CD4-positive, alpha-beta T cell (primary cell): ENCODE data around the gene KNOP1. TPM values are rescaled to one million over a fixed set of nuclear protein-coding genes. Genes with fewer than 3 reads are reported as not detected.

Source experiments
- ATAC-seq: fragments of 200-7000 bp; cut with Tn5 transposase; one replicate; pipeline ENCODE4 v1.10.0; 2022; ENCODE audit warnings: mild to moderate bottlenecking; ENCODE audit not compliant: poor library complexity
- CTCF ChIA-PET: fragments of 350-600 bp; sonication (Branson Sonifier 250); formaldehyde crosslinking; loops from one replicate; lab custom pipeline; 2021; ENCODE audit warnings: antibody characterized with exemption, inconsistent platforms; lab: Charles Lee
- POLR2A ChIA-PET: fragments of 350-600 bp; sonication (Branson Sonifier 250); formaldehyde crosslinking; loops from one replicate; lab custom pipeline; 2021; ENCODE audit warnings: antibody characterized with exemption, inconsistent platforms; lab: Charles Lee
- DNase-seq, 14 experiments: peaks; one replicate each; pipeline ENCODE4 v3.0.0-alpha.2; 2013 to 2020; ENCODE audit warnings: mixed read lengths in 2 of 14
- H3K27ac ChIP-seq, 2 donors: one replicate each; pipeline versions ENCODE4 v1.5.1 to v1.7.0; 2013; ENCODE audit warnings: low read length in 2 of 2, low read depth in 1 of 2, mild to moderate bottlenecking in 1 of 2
- H3K27me3 ChIP-seq, 2 experiments: 1 replicate in 1 of 2; 2 replicates in 1 of 2; pipeline versions ENCODE4 v1.6.1 to v1.7.0; 2013; ENCODE audit warnings: low read length in 2 of 2, control low read depth in 1 of 2, mild to moderate bottlenecking in 1 of 2, moderate library complexity in 1 of 2; ENCODE audit not compliant: insufficient read depth in 2 of 2, control insufficient read depth in 1 of 2
- H3K36me3 ChIP-seq: one replicate; pipeline ENCODE4 v1.6.1; 2013; ENCODE audit warnings: low read length, control low read depth; ENCODE audit not compliant: insufficient read depth
- H3K4me1 ChIP-seq: one replicate; pipeline ENCODE4 v1.6.1; 2013; ENCODE audit warnings: low read length, control low read depth; ENCODE audit not compliant: insufficient read depth
- H3K4me3 ChIP-seq: one replicate; pipeline ENCODE4 v1.5.1; 2013; ENCODE audit warnings: mild to moderate bottlenecking, low read length, moderate library complexity
- H3K9me3 ChIP-seq, 2 experiments: 1 replicate in 1 of 2; 2 replicates in 1 of 2; pipeline versions ENCODE4 v1.6.1 to v1.7.0; 2013; ENCODE audit warnings: low read length in 2 of 2, mild to moderate bottlenecking in 2 of 2, control low read depth in 1 of 2, moderate library complexity in 1 of 2; ENCODE audit not compliant: control insufficient read depth in 1 of 2, insufficient read depth in 1 of 2
- H3K27ac Mint-ChIP-seq: one replicate; pipeline ENCODE4 v1.8.0; 2020; ENCODE audit warnings: mixed read lengths
- H3K27me3 Mint-ChIP-seq: one replicate; pipeline ENCODE4 v1.8.0; 2021; ENCODE audit warnings: mixed read lengths
- H3K36me3 Mint-ChIP-seq: one replicate; pipeline ENCODE4 v1.8.0; 2021; ENCODE audit warnings: low read depth, mixed read lengths
- H3K4me1 Mint-ChIP-seq: one replicate; pipeline ENCODE4 v1.8.0; 2021; ENCODE audit warnings: low read depth, mixed read lengths
- H3K4me3 Mint-ChIP-seq: one replicate; pipeline ENCODE4 v1.8.0; 2020; ENCODE audit warnings: mild to moderate bottlenecking, mixed read lengths
- H3K9me3 Mint-ChIP-seq: one replicate; pipeline ENCODE4 v1.8.0; 2020; ENCODE audit warnings: mixed read lengths
- intact Hi-C, 2 experiments: fragments of 100-400 bp; cut with DNase I in 1 of 2; cut with micrococcal nuclease in 1 of 2; formaldehyde crosslinking; loops; one replicate each; pipeline versions ENCODE4 v1.15.1 to v1.9.0; 2023 to 2025; cut with DNase I, micrococcal nuclease
- total RNA-seq, 174 experiments: library from RNA in 2 of 174; stranded (reverse) in 2 of 174; gene quantifications; one replicate each; pipeline ENCODE4 v1.2.3 and lab custom pipeline; 2021 to 2026
- TF ChIP-seq, protein P1 (sequence below): fragments of 200-600 bp; IDR thresholded peaks from one replicate; pipeline ENCODE4 v1.8.0; 2022; ENCODE audit warnings: antibody characterized with exemption, mild to moderate bottlenecking

The KNOP1 gene
- total RNA-seq, 2 experiments from 2014 or later: 3.5 to 4.1 TPM

DNA sequence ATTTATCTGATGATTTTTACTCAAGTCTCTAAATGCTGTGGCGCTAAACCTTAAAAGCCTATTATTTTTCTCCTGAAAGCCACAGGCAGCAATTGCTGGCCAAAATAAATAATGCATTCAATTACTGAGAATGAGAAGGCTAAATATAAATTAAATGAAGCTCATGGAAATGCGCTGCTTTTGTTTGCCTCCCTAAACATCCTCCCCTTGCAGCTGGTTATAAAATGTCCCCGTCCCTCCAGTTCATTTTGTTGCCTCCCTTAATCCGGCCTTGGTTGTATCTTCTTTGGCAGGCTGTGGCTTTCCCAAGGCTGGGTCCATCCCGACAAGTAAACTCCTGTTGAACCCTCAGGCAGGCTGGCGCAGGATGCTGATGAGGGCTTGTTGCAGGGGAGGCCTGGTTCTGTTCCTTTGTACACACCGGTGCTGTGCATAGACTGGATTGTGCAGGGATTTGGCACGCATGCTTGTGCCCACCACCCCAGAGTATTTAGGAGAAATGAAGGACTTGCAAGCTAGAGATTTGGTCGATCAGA is 62.7 kb downstream of the KNOP1 start:
- Mint-ChIP-seq H3K36me3 (peaks cover 89% of the 10 kb centered on the region), H3K27ac (no peak overlapping the region)
- intact Hi-C loops: no loop called here

DNA sequence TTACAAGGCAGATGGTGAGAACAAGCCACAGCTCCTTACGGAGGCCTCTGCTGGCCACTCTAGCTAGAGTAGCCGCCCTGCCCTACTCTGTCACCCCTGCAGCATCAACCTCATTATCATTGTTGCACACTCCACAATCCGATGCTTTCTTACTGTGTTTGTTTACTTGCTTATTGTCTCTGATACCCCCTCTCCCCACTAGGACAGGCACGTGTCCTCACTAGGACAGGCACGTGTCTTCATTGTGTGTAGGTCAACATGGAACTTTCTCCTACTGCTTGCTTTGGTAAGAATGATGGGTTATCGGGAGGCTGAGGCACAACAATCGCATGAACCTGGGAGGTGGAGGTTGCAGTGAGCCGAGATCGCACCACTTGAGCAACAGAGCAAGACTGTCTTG is 63.9 kb downstream of the KNOP1 start:
- no peaks in the 10 kb centered on the region for H3K9me3 Mint-ChIP-seq
- no peaks in the 10 kb centered on the region for H3K27me3 ChIP-seq
- TF ChIP-seq, protein P1, sequence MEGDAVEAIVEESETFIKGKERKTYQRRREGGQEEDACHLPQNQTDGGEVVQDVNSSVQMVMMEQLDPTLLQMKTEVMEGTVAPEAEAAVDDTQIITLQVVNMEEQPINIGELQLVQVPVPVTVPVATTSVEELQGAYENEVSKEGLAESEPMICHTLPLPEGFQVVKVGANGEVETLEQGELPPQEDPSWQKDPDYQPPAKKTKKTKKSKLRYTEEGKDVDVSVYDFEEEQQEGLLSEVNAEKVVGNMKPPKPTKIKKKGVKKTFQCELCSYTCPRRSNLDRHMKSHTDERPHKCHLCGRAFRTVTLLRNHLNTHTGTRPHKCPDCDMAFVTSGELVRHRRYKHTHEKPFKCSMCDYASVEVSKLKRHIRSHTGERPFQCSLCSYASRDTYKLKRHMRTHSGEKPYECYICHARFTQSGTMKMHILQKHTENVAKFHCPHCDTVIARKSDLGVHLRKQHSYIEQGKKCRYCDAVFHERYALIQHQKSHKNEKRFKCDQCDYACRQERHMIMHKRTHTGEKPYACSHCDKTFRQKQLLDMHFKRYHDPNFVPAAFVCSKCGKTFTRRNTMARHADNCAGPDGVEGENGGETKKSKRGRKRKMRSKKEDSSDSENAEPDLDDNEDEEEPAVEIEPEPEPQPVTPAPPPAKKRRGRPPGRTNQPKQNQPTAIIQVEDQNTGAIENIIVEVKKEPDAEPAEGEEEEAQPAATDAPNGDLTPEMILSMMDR: no peak
- H3K4me1 Mint-ChIP-seq: no peaks in the 10 kb centered on the region
- H3K27ac Mint-ChIP-seq: no peak overlapping the region
- ChIA-PET POLR2A (no interaction called here), CTCF (no interaction called here)
- no peak overlapping the region for H3K4me3 ChIP-seq
- H3K9me3 ChIP-seq: no peaks in the 10 kb centered on the region
- no peaks in the 10 kb centered on the region for H3K4me1 ChIP-seq
- no peak for DNase-seq
- no peak overlapping the region for H3K4me3 Mint-ChIP-seq
- H3K27ac ChIP-seq: no peak overlapping the region
- no peaks in the 10 kb centered on the region for H3K27me3 Mint-ChIP-seq
- peaks cover 45% of the 10 kb centered on the region for H3K36me3 ChIP-seq
- intact Hi-C loops: no loop called here
- no peak for ATAC-seq
- peaks cover 89% of the 10 kb centered on the region for H3K36me3 Mint-ChIP-seq

More for the DNA sequence above, 62.7 kb downstream of the KNOP1 start:
- H3K27me3 ChIP-seq: no peaks in the 10 kb centered on the region
- ChIA-PET POLR2A (no interaction called here), CTCF (no interaction called here)
- no peak overlapping the region for H3K4me3 Mint-ChIP-seq
- no peaks in the 10 kb centered on the region for H3K27me3 Mint-ChIP-seq
- H3K4me3 ChIP-seq: no peak overlapping the region
- TF ChIP-seq, protein P1: no peak
- H3K4me1 Mint-ChIP-seq: no peaks in the 10 kb centered on the region
- no peak for ATAC-seq
- no peaks in the 10 kb centered on the region for H3K9me3 ChIP-seq
- H3K27ac ChIP-seq: no peak overlapping the region
- H3K4me1 ChIP-seq: no peaks in the 10 kb centered on the region
- no peaks in the 10 kb centered on the region for H3K9me3 Mint-ChIP-seq
- peaks cover 41% of the 10 kb centered on the region for H3K36me3 ChIP-seq
- DNase-seq: no peak

Other genes starting within 250 kb of the KNOP1 start
- 10 to 100 TPM; 22.0 to 22.2 TPM for gene GDE1, start 196.1 kb downstream of the KNOP1 start, total RNA-seq
- 10 to 100 TPM; 14.8 to 15.4 TPM for gene CCP110, start 194.3 kb downstream of the KNOP1 start, total RNA-seq
- 10 to 100 TPM; 25.8 to 28.3 TPM for gene VPS35L, start 162.5 kb downstream of the KNOP1 start, total RNA-seq
- 1 to 10 TPM; 1.6 to 1.7 TPM for gene IQCK, start within 50 bp of the KNOP1 start, total RNA-seq
- gene GPRC5B, start 166.6 kb upstream of the KNOP1 start, total RNA-seq: under 1 TPM; 0.47 to 0.75 TPM